Breast epithelium (tissue), 4 donors: ENCODE data around the gene SH2D7. TPM values are rescaled to one million over a fixed set of nuclear protein-coding genes. Genes with fewer than 3 reads are reported as not detected.

Experiments used
- DNase-seq, 2 donors: peaks; one replicate each; pipeline ENCODE4 v3.0.0-alpha.2; 2019; ENCODE audit warnings: low spot score in 2 of 2
- H3K27ac ChIP-seq, 2 donors: fragments of 200-600 bp; sonication (generic) in 1 of 2; one replicate each; pipeline ENCODE4 v1.5.1; 2016 to 2019; ENCODE audit warnings: mild to moderate bottlenecking in 1 of 2
- H3K27me3 ChIP-seq, 2 donors: fragments of 200-600 bp; sonication (generic) in 1 of 2; one replicate each; pipeline versions ENCODE4 v1.5.1 to v1.6.0; 2017 to 2019; ENCODE audit warnings: control low read depth in 1 of 2, mild to moderate bottlenecking in 1 of 2
- H3K36me3 ChIP-seq: fragments of 200-600 bp; one replicate; pipeline ENCODE4 v1.5.1; 2019
- H3K4me1 ChIP-seq, 2 donors: fragments of 200-600 bp; sonication (generic); one replicate each; pipeline ENCODE4 v1.5.1; 2016 to 2019; ENCODE audit warnings: control low read depth in 1 of 2
- H3K4me3 ChIP-seq, 3 donors: fragments of 200-600 bp; sonication (generic); 1 replicate in 2 of 3; 2 replicates in 1 of 3; pipeline ENCODE4 v1.5.1; 2016 to 2019; ENCODE audit warnings: mild to moderate bottlenecking in 3 of 3, moderate library complexity in 2 of 3
- H3K9me3 ChIP-seq, 2 donors: fragments of 200-600 bp; sonication (generic) in 1 of 2; one replicate each; pipeline ENCODE4 v1.5.1; 2016 to 2019; ENCODE audit warnings: control low read depth in 1 of 2
- POLR2A ChIP-seq: fragments of 450-650 bp; IDR thresholded peaks from one replicate; pipeline ENCODE4 v1.6.1; 2016; ENCODE audit warnings: antibody characterized with exemption, mild to moderate bottlenecking, moderate library complexity
- POLR2AphosphoS5 ChIP-seq, 3 donors: sonication (generic); formaldehyde crosslinking; IDR thresholded peaks; one replicate each; pipeline ENCODE4 v1.6.1; 2017; ENCODE audit warnings: antibody characterized with exemption in 3 of 3
- intact Hi-C: fragments of 100-400 bp; cut with DNase I; formaldehyde crosslinking; loops from one replicate; pipeline ENCODE4 v1.15.1; 2023; ENCODE audit warnings: low total_unique reads
- total RNA-seq, 3 donors: library from RNA; depleted of rRNA; stranded (reverse); fragments of >200 nt; gene quantifications; one replicate each; pipeline ENCODE4 v1.1.0, GENCODE V29; 2016
- TF ChIP-seq, protein P1 (sequence below), 3 donors: fragments of 450-650 bp; IDR thresholded peaks; one replicate each; pipeline ENCODE4 v1.5.1; 2016 to 2017; ENCODE audit warnings: antibody characterized with exemption in 3 of 3, mild to moderate bottlenecking in 3 of 3, moderate library complexity in 3 of 3

SH2D7 gene
- total RNA-seq, 3 donors from 2014 or later = not detected

DNA sequence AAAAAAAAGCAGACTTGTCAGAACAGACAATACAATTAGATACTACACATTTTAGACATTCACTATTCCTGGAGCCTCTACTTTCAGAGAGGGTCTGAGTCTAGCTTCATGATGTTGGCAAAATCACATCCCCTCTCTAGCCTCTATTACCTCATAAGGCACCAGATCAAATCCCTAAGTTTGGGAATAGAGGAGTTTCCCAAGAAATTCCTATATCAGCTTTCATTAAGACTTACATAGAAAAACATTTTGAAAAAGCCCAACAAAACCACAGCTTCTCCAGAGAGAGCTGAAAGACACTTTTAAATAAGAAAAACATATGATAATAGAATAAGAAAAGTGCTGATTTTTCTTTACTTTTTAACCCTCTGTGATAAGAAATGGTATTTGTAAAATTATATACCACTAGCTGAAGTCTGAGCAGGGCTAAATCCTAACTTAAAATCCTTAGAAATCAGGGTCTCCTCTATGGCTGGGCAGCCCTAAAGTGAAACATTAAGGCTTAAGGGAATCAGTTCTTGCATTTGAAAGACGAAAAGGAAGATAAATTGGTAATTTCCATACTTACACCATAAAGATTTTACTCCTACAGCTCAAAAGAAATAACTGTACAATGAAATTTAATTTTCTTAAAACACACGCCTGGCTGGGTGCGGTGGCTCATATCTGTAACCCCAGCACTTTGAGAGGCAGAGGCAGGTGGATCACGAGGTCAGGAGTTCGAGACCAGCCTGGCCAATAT is 19.1 kb upstream of the SH2D7 start:
- Histone ChIP-seq H3K27ac (peak overlapping the region; percentile 57 to 95), H3K9me3 (no peaks in the 10 kb centered on the region), H3K27me3 (no peaks in the 10 kb centered on the region), H3K4me1 (peaks cover 0 to 10% of the 10 kb centered on the region in 2 donors), H3K4me3 (peak overlapping the region in 1 of 3 donors; percentile 92), H3K36me3 (no peaks in the 10 kb centered on the region)
- TF ChIP-seq, protein P1, sequence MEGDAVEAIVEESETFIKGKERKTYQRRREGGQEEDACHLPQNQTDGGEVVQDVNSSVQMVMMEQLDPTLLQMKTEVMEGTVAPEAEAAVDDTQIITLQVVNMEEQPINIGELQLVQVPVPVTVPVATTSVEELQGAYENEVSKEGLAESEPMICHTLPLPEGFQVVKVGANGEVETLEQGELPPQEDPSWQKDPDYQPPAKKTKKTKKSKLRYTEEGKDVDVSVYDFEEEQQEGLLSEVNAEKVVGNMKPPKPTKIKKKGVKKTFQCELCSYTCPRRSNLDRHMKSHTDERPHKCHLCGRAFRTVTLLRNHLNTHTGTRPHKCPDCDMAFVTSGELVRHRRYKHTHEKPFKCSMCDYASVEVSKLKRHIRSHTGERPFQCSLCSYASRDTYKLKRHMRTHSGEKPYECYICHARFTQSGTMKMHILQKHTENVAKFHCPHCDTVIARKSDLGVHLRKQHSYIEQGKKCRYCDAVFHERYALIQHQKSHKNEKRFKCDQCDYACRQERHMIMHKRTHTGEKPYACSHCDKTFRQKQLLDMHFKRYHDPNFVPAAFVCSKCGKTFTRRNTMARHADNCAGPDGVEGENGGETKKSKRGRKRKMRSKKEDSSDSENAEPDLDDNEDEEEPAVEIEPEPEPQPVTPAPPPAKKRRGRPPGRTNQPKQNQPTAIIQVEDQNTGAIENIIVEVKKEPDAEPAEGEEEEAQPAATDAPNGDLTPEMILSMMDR (IDR thresholded peaks at IDR 0.05) = no peak
- TF ChIP-seq POLR2A (no peak), POLR2AphosphoS5 (IDR thresholded peaks at IDR 0.05) (no peak)
- intact Hi-C loops = no loop called here
- DNase-seq = no peak

GRCh38 chr15:78075490-78076230 is 16.7 kb upstream of the SH2D7 start:
- TF ChIP-seq, protein P1 (IDR thresholded peaks at IDR 0.05) = no peak
- TF ChIP-seq POLR2A (no peak), POLR2AphosphoS5 (IDR thresholded peaks at IDR 0.05) (no peak)
- H3K27me3 ChIP-seq = no peaks in the 10 kb centered on the region
- no peaks in the 10 kb centered on the region for H3K9me3 ChIP-seq
- intact Hi-C loops = no loop called here
- no peaks in the 10 kb centered on the region for H3K4me1 ChIP-seq
- H3K36me3 ChIP-seq = no peaks in the 10 kb centered on the region
- H3K4me3 ChIP-seq = peak overlapping the region; percentile 84 to 92 (median 92)
- peak overlapping the region; percentile 83 to 95 for H3K27ac ChIP-seq
- DNase-seq = peak in 1 of 2 donors; percentile 48

- Histone ChIP-seq H3K4me3 (peak overlapping the region; percentile 84 to 92 (median 92)), H3K27me3 (no peaks in the 10 kb centered on the region), H3K36me3 (no peaks in the 10 kb centered on the region), H3K4me1 (no peaks in the 10 kb centered on the region), H3K9me3 (no peaks in the 10 kb centered on the region), H3K27ac (peak overlapping the region; percentile 83 to 95)
- intact Hi-C loops = no loop called here
- no peak for DNase-seq
- TF ChIP-seq POLR2A (no peak), POLR2AphosphoS5 (IDR thresholded peaks at IDR 0.05) (no peak)
- TF ChIP-seq, protein P1 (IDR thresholded peaks at IDR 0.05) = no peak
These were observed 15.9 kb upstream of the SH2D7 start for GRCh38 chr15:78076231-78077052.

- peak within 1 kb of the TSS; percentile 83 to 95 for H3K27ac ChIP-seq
- H3K4me1 ChIP-seq = no peaks in the 10 kb centered on the region
- no peak for DNase-seq
- intact Hi-C loops = no loop called here
- no peaks in the 10 kb centered on the region for H3K27me3 ChIP-seq
- TF ChIP-seq POLR2AphosphoS5 (IDR thresholded peaks at IDR 0.05) (peak in 1 of 3 donors; percentile 54), POLR2A (no peak)
- TF ChIP-seq, protein P1 (IDR thresholded peaks at IDR 0.05) = no peak
- H3K36me3 ChIP-seq = no peaks in the 10 kb centered on the region
- H3K9me3 ChIP-seq = no peaks in the 10 kb centered on the region
- peak within 1 kb of the TSS; percentile 84 to 92 (median 92) for H3K4me3 ChIP-seq
These were observed 15.1 kb upstream of the SH2D7 start, which contains the start of gene TBC1D2B for GRCh38 chr15:78077053-78077870. TSS of gene TBC1D2B (minus strand) at chr15:78077711. CDS start at chr15:78077652, 59 bp downstream.
